Measurements from ENCODE around the gene ZXDC.

Gene ZXDC

GRCh38 chr3:126488886-126489569 is 13.3 kb upstream of the ZXDC start:
- TF ChIP-seq CTCF (IDR thresholded peaks at IDR 0.05; ENCODE audit: low read depth, low read length): no peak
- no peaks in the 10 kb centered on the region for H3K36me3 ChIP-seq

GRCh38 chr3:126488185-126488584 is 12.5 kb upstream of the ZXDC start:
- TF ChIP-seq CTCF (IDR thresholded peaks at IDR 0.05; ENCODE audit: low read depth, low read length): peak; percentile 44; the same call in 1 of the 2 replicates

More at GRCh38 chr3:126488886-126489569, 13.3 kb upstream of the ZXDC start:
- no peak for DNase-seq
- Histone ChIP-seq H3K9me3 (ENCODE audit: severe bottlenecking) (no peaks in the 10 kb centered on the region), H3K4me3 (ENCODE audit: low read depth, low read length) (no peak overlapping the region), H3K27ac (no peak overlapping the region), H3K27me3 (ENCODE audit: insufficient read depth, low read depth, severe bottlenecking) (no peaks in the 10 kb centered on the region)

GRCh38 chr3:126487151-126487771 is 11.6 kb upstream of the ZXDC start:
- Histone ChIP-seq H3K27me3 (ENCODE audit: insufficient read depth, low read depth, severe bottlenecking) (no peaks in the 10 kb centered on the region), H3K36me3 (no peaks in the 10 kb centered on the region), H3K27ac (no peak overlapping the region), H3K9me3 (ENCODE audit: severe bottlenecking) (no peaks in the 10 kb centered on the region), H3K4me3 (ENCODE audit: low read depth, low read length) (no peak overlapping the region)
- no peak for DNase-seq
- peak; percentile 33 for TF ChIP-seq CTCF (IDR thresholded peaks at IDR 0.05; ENCODE audit: low read depth, low read length)

More at GRCh38 chr3:126488185-126488584, 12.5 kb upstream of the ZXDC start:
- Histone ChIP-seq H3K36me3 (no peaks in the 10 kb centered on the region), H3K9me3 (ENCODE audit: severe bottlenecking) (no peaks in the 10 kb centered on the region), H3K27me3 (ENCODE audit: insufficient read depth, low read depth, severe bottlenecking) (no peaks in the 10 kb centered on the region), H3K4me3 (ENCODE audit: low read depth, low read length) (no peak overlapping the region), H3K27ac (no peak overlapping the region)
- no peak for DNase-seq

GRCh38 chr3:126486360-126486847 is 10.7 kb upstream of the ZXDC start:
- H3K36me3 ChIP-seq: no peaks in the 10 kb centered on the region
- no peak overlapping the region for H3K4me3 ChIP-seq (ENCODE audit: low read depth, low read length)
- no peaks in the 10 kb centered on the region for H3K27me3 ChIP-seq (ENCODE audit: insufficient read depth, low read depth, severe bottlenecking)
- TF ChIP-seq CTCF (IDR thresholded peaks at IDR 0.05; ENCODE audit: low read depth, low read length): no peak
- H3K9me3 ChIP-seq (ENCODE audit: severe bottlenecking): no peaks in the 10 kb centered on the region
- no peak overlapping the region for H3K27ac ChIP-seq
- DNase-seq: no peak

- no peaks in the 10 kb centered on the region for H3K9me3 ChIP-seq (ENCODE audit: severe bottlenecking)
- no peak for TF ChIP-seq CTCF (IDR thresholded peaks at IDR 0.05; ENCODE audit: low read depth, low read length)
- H3K27me3 ChIP-seq (ENCODE audit: insufficient read depth, low read depth, severe bottlenecking): no peaks in the 10 kb centered on the region
- H3K4me3 ChIP-seq (ENCODE audit: low read depth, low read length): no peak overlapping the region
- no peak for DNase-seq
- no peak overlapping the region for H3K27ac ChIP-seq
- no peaks in the 10 kb centered on the region for H3K36me3 ChIP-seq
Observed at GRCh38 chr3:126485956-126486355, 10.3 kb upstream of the ZXDC start.
